Measurements from ENCODE around the gene VAX1. TPM values are rescaled to one million over a fixed set of nuclear protein-coding genes. Genes with fewer than 3 reads are reported as not detected.
A peak's percentile ranks its signal among the peaks of the same experiment; 100 is the strongest.

The VAX1 gene
- total and polyA plus RNA-seq, 4 donors = not detected

- WGBS (ENCODE audit: insufficient coverage) = 7% methylated on average over 14 of the region's 16 CpGs
- H3K4me1 ChIP-seq (ENCODE audit: control insufficient read depth, insufficient read depth, low read length) = peaks cover 14% of the 10 kb centered on the region
- no peaks in the 10 kb centered on the region for H3K9me3 ChIP-seq (ENCODE audit: control insufficient read depth, insufficient read depth, low read length)
- H3K36me3 ChIP-seq (ENCODE audit: control insufficient read depth, insufficient read depth, low read length) = no peaks in the 10 kb centered on the region
- H3K4me3 ChIP-seq (ENCODE audit: low read depth, low read length) = peak overlapping the region; percentile 34
- DNase-seq (ENCODE audit: low read depth in 4 of 6, low spot score in 6 of 6) = peak in 5 of 6 donors; percentile 83 to 97 (median 87)
- peaks cover 48% of the 10 kb centered on the region for H3K27me3 ChIP-seq (ENCODE audit: control insufficient read depth, insufficient read depth, low read length)
- no peak overlapping the region for H3K27ac ChIP-seq (ENCODE audit: low read depth, low read length)
These were observed 36.6 kb upstream of the VAX1 start for GRCh38 chr10:117174439-117175214.

GRCh38 chr10:117170244-117170643 is 32.2 kb upstream of the VAX1 start:
- WGBS (ENCODE audit: insufficient coverage) = 20% methylated on average over 1 of the region's 6 CpGs
- H3K27me3 ChIP-seq (ENCODE audit: control insufficient read depth, insufficient read depth, low read length) = peaks cover 85% of the 10 kb centered on the region
- H3K4me1 ChIP-seq (ENCODE audit: control insufficient read depth, insufficient read depth, low read length) = peaks cover 36% of the 10 kb centered on the region
- DNase-seq (ENCODE audit: low read depth in 4 of 6, low spot score in 6 of 6) = no peak
- H3K4me3 ChIP-seq (ENCODE audit: low read depth, low read length) = no peak overlapping the region
- H3K27ac ChIP-seq (ENCODE audit: low read depth, low read length) = no peak overlapping the region
- no peaks in the 10 kb centered on the region for H3K36me3 ChIP-seq (ENCODE audit: control insufficient read depth, insufficient read depth, low read length)
- no peaks in the 10 kb centered on the region for H3K9me3 ChIP-seq (ENCODE audit: control insufficient read depth, insufficient read depth, low read length)

- 30% methylated on average over 2 of the region's 2 CpGs for WGBS (ENCODE audit: insufficient coverage)
- Histone ChIP-seq H3K27ac (ENCODE audit: low read depth, low read length) (no peak overlapping the region), H3K4me1 (ENCODE audit: control insufficient read depth, insufficient read depth, low read length) (peaks cover 33% of the 10 kb centered on the region), H3K4me3 (ENCODE audit: low read depth, low read length) (no peak overlapping the region), H3K36me3 (ENCODE audit: control insufficient read depth, insufficient read depth, low read length) (no peaks in the 10 kb centered on the region), H3K9me3 (ENCODE audit: control insufficient read depth, insufficient read depth, low read length) (no peaks in the 10 kb centered on the region), H3K27me3 (ENCODE audit: control insufficient read depth, insufficient read depth, low read length) (peaks cover 93% of the 10 kb centered on the region)
- DNase-seq (ENCODE audit: low read depth in 4 of 6, low spot score in 6 of 6) = no peak
These were observed 31.4 kb upstream of the VAX1 start for GRCh38 chr10:117169480-117169879.

GRCh38 chr10:117168729-117169128 is 30.7 kb upstream of the VAX1 start:
- peaks cover 34% of the 10 kb centered on the region for H3K4me1 ChIP-seq (ENCODE audit: control insufficient read depth, insufficient read depth, low read length)
- peak in 1 of 6 donors; percentile 14 for DNase-seq (ENCODE audit: low read depth in 4 of 6, low spot score in 6 of 6)
- peaks cover 97% of the 10 kb centered on the region for H3K27me3 ChIP-seq (ENCODE audit: control insufficient read depth, insufficient read depth, low read length)
- no peak overlapping the region for H3K27ac ChIP-seq (ENCODE audit: low read depth, low read length)
- no peaks in the 10 kb centered on the region for H3K36me3 ChIP-seq (ENCODE audit: control insufficient read depth, insufficient read depth, low read length)
- WGBS (ENCODE audit: insufficient coverage) = 3% methylated on average over 19 of the region's 25 CpGs
- H3K9me3 ChIP-seq (ENCODE audit: control insufficient read depth, insufficient read depth, low read length) = no peaks in the 10 kb centered on the region
- no peak overlapping the region for H3K4me3 ChIP-seq (ENCODE audit: low read depth, low read length)

- no peak overlapping the region for H3K27ac ChIP-seq (ENCODE audit: low read depth, low read length)
- DNase-seq (ENCODE audit: low read depth in 4 of 6, low spot score in 6 of 6) = peak in 2 of 6 donors; percentile 58 to 79
- H3K36me3 ChIP-seq (ENCODE audit: control insufficient read depth, insufficient read depth, low read length) = no peaks in the 10 kb centered on the region
- H3K4me1 ChIP-seq (ENCODE audit: control insufficient read depth, insufficient read depth, low read length) = peaks cover 40% of the 10 kb centered on the region
- H3K4me3 ChIP-seq (ENCODE audit: low read depth, low read length) = peak overlapping the region; percentile 9
- under 1% methylated on average over 70 of the region's 75 CpGs for WGBS (ENCODE audit: insufficient coverage)
- no peaks in the 10 kb centered on the region for H3K9me3 ChIP-seq (ENCODE audit: control insufficient read depth, insufficient read depth, low read length)
- H3K27me3 ChIP-seq (ENCODE audit: control insufficient read depth, insufficient read depth, low read length) = peaks cover 100% of the 10 kb centered on the region
These were observed 30.0 kb upstream of the VAX1 start for GRCh38 chr10:117167789-117168674.

- Histone ChIP-seq H3K4me3 (ENCODE audit: low read depth, low read length) (no peak overlapping the region), H3K4me1 (ENCODE audit: control insufficient read depth, insufficient read depth, low read length) (peaks cover 47% of the 10 kb centered on the region), H3K9me3 (ENCODE audit: control insufficient read depth, insufficient read depth, low read length) (no peaks in the 10 kb centered on the region), H3K27ac (ENCODE audit: low read depth, low read length) (no peak overlapping the region), H3K36me3 (ENCODE audit: control insufficient read depth, insufficient read depth, low read length) (no peaks in the 10 kb centered on the region), H3K27me3 (ENCODE audit: control insufficient read depth, insufficient read depth, low read length) (peaks cover 100% of the 10 kb centered on the region)
- peak in 1 of 6 donors; percentile 5 for DNase-seq (ENCODE audit: low read depth in 4 of 6, low spot score in 6 of 6)
- 5% methylated on average over 21 of the region's 21 CpGs for WGBS (ENCODE audit: insufficient coverage)
These were observed 29.3 kb upstream of the VAX1 start for GRCh38 chr10:117167346-117167788.

GRCh38 chr10:117166418-117167345 is 28.6 kb upstream of the VAX1 start:
- H3K27ac ChIP-seq (ENCODE audit: low read depth, low read length) = no peak overlapping the region
- no peaks in the 10 kb centered on the region for H3K36me3 ChIP-seq (ENCODE audit: control insufficient read depth, insufficient read depth, low read length)
- H3K27me3 ChIP-seq (ENCODE audit: control insufficient read depth, insufficient read depth, low read length) = peaks cover 100% of the 10 kb centered on the region
- peaks cover 49% of the 10 kb centered on the region for H3K4me1 ChIP-seq (ENCODE audit: control insufficient read depth, insufficient read depth, low read length)
- no peak overlapping the region for H3K4me3 ChIP-seq (ENCODE audit: low read depth, low read length)
- no peak for DNase-seq (ENCODE audit: low read depth in 4 of 6, low spot score in 6 of 6)
- WGBS (ENCODE audit: insufficient coverage) = 10% methylated on average over 38 of the region's 41 CpGs
- no peaks in the 10 kb centered on the region for H3K9me3 ChIP-seq (ENCODE audit: control insufficient read depth, insufficient read depth, low read length)

GRCh38 chr10:117165538-117166417 is 27.7 kb upstream of the VAX1 start:
- Histone ChIP-seq H3K36me3 (ENCODE audit: control insufficient read depth, insufficient read depth, low read length) (no peaks in the 10 kb centered on the region), H3K4me3 (ENCODE audit: low read depth, low read length) (no peak overlapping the region), H3K27ac (ENCODE audit: low read depth, low read length) (no peak overlapping the region), H3K4me1 (ENCODE audit: control insufficient read depth, insufficient read depth, low read length) (peaks cover 49% of the 10 kb centered on the region), H3K9me3 (ENCODE audit: control insufficient read depth, insufficient read depth, low read length) (no peaks in the 10 kb centered on the region), H3K27me3 (ENCODE audit: control insufficient read depth, insufficient read depth, low read length) (peaks cover 100% of the 10 kb centered on the region)
- WGBS (ENCODE audit: insufficient coverage) = under 1% methylated on average over 51 of the region's 51 CpGs
- DNase-seq (ENCODE audit: low read depth in 4 of 6, low spot score in 6 of 6) = peak in 2 of 6 donors; percentile 45 to 70

Data from spinal cord (tissue), 10 donors.